Mammary epithelial cell (primary cell): ENCODE results near the gene STAB1.

ENCODE experiments used
- EZH2 ChIP-seq: IDR thresholded peaks from 2 replicates; pipeline ENCODE4 v1.6.1; 2012; ENCODE audit warnings: low read length, inconsistent platforms, borderline replicate concordance
- TF ChIP-seq, protein P1 (sequence below), 2 donors: IDR thresholded peaks in 1 of 2; conservative IDR thresholded peaks in 1 of 2; 2 replicates each; pipeline ENCODE4 v1.5.1; 2011 to 2012; ENCODE audit warnings: inconsistent platforms in 2 of 2, low read length in 2 of 2, mild to moderate bottlenecking in 2 of 2, control low read depth in 1 of 2, low read depth in 1 of 2; ENCODE audit not compliant: insufficient read depth in 1 of 2; ENCODE audit errors: extremely low read depth in 1 of 2

DNA sequence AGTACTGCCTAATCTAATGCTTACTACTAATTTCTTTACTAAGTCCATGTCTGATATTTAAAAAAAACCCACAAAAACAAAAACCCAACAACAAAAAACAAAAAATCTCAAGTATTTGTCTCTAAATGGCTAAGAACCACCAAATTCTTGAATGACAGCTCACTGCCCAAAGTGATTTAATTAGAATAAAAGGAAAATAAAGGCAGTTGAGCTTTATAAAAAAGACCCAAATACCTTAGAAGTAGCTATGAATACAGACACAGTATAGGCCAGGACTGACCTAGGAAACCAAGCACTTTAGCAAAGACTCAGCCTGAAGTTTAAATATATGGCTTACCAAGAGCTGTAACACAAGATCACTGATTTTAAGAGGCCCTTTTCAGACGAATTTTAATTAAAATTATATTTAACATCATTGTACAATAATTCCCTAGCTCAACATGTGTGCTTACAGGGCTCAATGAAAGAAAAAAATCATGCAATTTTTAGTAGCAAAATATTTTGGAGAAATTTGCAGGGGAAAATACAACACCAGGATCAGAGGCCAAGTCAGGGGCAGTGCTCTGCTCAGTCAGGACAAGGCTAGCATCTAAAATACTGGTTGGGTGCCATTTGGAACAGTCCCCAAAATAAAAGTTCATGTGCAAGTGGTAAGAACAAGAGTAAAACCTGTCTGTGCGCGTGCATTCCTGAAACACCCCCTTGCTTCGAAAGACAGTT lies 66.0 kb downstream of the STAB1 start:
- TF ChIP-seq, protein P1, sequence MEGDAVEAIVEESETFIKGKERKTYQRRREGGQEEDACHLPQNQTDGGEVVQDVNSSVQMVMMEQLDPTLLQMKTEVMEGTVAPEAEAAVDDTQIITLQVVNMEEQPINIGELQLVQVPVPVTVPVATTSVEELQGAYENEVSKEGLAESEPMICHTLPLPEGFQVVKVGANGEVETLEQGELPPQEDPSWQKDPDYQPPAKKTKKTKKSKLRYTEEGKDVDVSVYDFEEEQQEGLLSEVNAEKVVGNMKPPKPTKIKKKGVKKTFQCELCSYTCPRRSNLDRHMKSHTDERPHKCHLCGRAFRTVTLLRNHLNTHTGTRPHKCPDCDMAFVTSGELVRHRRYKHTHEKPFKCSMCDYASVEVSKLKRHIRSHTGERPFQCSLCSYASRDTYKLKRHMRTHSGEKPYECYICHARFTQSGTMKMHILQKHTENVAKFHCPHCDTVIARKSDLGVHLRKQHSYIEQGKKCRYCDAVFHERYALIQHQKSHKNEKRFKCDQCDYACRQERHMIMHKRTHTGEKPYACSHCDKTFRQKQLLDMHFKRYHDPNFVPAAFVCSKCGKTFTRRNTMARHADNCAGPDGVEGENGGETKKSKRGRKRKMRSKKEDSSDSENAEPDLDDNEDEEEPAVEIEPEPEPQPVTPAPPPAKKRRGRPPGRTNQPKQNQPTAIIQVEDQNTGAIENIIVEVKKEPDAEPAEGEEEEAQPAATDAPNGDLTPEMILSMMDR (conservative IDR thresholded peaks at IDR 0.05 in 1 of 2, IDR thresholded peaks at IDR 0.05 in 1 of 2; ENCODE audit: extremely low read depth in 1 of 2, insufficient read depth in 1 of 2, low read depth in 1 of 2, low read length in 2 of 2): no peak
- no peak for TF ChIP-seq EZH2
